ENCODE data around the gene PTPRR.

PTPRR gene

GRCh38 chr12:70754330-70754741 lies 166.2 kb downstream of the PTPRR start:
- in situ Hi-C loops (cut with MboI; ENCODE audit: low sequenced_read_pairs) = no loop called here

GRCh38 chr12:70752327-70752726 lies 168.2 kb downstream of the PTPRR start:
- in situ Hi-C loops (cut with MboI; ENCODE audit: low sequenced_read_pairs) = no loop called here

GRCh38 chr12:70749931-70750330 lies 170.6 kb downstream of the PTPRR start:
- in situ Hi-C loops (cut with MboI; ENCODE audit: low sequenced_read_pairs) = loop anchor here (25.0 kb wide), 1 partner anchor 863 kb away; no protein-coding TSS in a partner anchor

- in situ Hi-C loops (cut with MboI; ENCODE audit: low sequenced_read_pairs) = loop anchor here (25.0 kb wide), 1 partner anchor 862 kb away; no protein-coding TSS in a partner anchor
Measured at GRCh38 chr12:70748809-70749208, 171.7 kb downstream of the PTPRR start.

- in situ Hi-C loops (cut with MboI; ENCODE audit: low sequenced_read_pairs) = loop anchor here (25.0 kb wide), 1 partner anchor 860 kb away; no protein-coding TSS in a partner anchor
Measured at GRCh38 chr12:70747445-70748260, 172.9 kb downstream of the PTPRR start.

GRCh38 chr12:70745048-70745447 lies 175.5 kb downstream of the PTPRR start:
- in situ Hi-C loops (cut with MboI; ENCODE audit: low sequenced_read_pairs) = loop anchor here (25.0 kb wide), 1 partner anchor 858 kb away; no protein-coding TSS in a partner anchor

GRCh38 chr12:70744178-70744577 lies 176.4 kb downstream of the PTPRR start:
- in situ Hi-C loops (cut with MboI; ENCODE audit: low sequenced_read_pairs) = loop anchor here (25.0 kb wide), 1 partner anchor 857 kb away; no protein-coding TSS in a partner anchor

GRCh38 chr12:70741256-70741655 lies 179.3 kb downstream of the PTPRR start:
- in situ Hi-C loops (cut with MboI; ENCODE audit: low sequenced_read_pairs) = loop anchor here (25.0 kb wide), 1 partner anchor 854 kb away; no protein-coding TSS in a partner anchor

GRCh38 chr12:70739756-70740155 lies 180.8 kb downstream of the PTPRR start:
- in situ Hi-C loops (cut with MboI; ENCODE audit: low sequenced_read_pairs) = loop anchor here (25.0 kb wide), 1 partner anchor 852 kb away; no protein-coding TSS in a partner anchor

GRCh38 chr12:70736351-70737133 lies 184.0 kb downstream of the PTPRR start:
- in situ Hi-C loops (cut with MboI; ENCODE audit: low sequenced_read_pairs) = loop anchor here (25.0 kb wide), 1 partner anchor 849 kb away; no protein-coding TSS in a partner anchor

- in situ Hi-C loops (cut with MboI; ENCODE audit: low sequenced_read_pairs) = loop anchor here (25.0 kb wide), 1 partner anchor 848 kb away; no protein-coding TSS in a partner anchor
Measured at GRCh38 chr12:70735197-70735596, 185.3 kb downstream of the PTPRR start.

- in situ Hi-C loops (cut with MboI; ENCODE audit: low sequenced_read_pairs) = loop anchor here (25.0 kb wide), 1 partner anchor 846 kb away; no protein-coding TSS in a partner anchor
Measured at GRCh38 chr12:70733385-70733784, 187.2 kb downstream of the PTPRR start.

GRCh38 chr12:70732287-70732686 lies 188.3 kb downstream of the PTPRR start:
- in situ Hi-C loops (cut with MboI; ENCODE audit: low sequenced_read_pairs) = loop anchor here (25.0 kb wide), 1 partner anchor 845 kb away; no protein-coding TSS in a partner anchor

GRCh38 chr12:70730675-70731180 lies 189.8 kb downstream of the PTPRR start:
- in situ Hi-C loops (cut with MboI; ENCODE audit: low sequenced_read_pairs) = loop anchor here (25.0 kb wide), 1 partner anchor 843 kb away; no protein-coding TSS in a partner anchor

- in situ Hi-C loops (cut with MboI; ENCODE audit: low sequenced_read_pairs) = no loop called here
Measured at GRCh38 chr12:70724444-70724843, 196.1 kb downstream of the PTPRR start.

GRCh38 chr12:70722584-70723343 lies 197.8 kb downstream of the PTPRR start:
- in situ Hi-C loops (cut with MboI; ENCODE audit: low sequenced_read_pairs) = no loop called here

GRCh38 chr12:70721656-70722357 lies 198.7 kb downstream of the PTPRR start:
- in situ Hi-C loops (cut with MboI; ENCODE audit: low sequenced_read_pairs) = no loop called here

GRCh38 chr12:70721216-70721615 lies 199.3 kb downstream of the PTPRR start:
- in situ Hi-C loops (cut with MboI; ENCODE audit: low sequenced_read_pairs) = no loop called here

GRCh38 chr12:70719672-70720420 lies 200.7 kb downstream of the PTPRR start:
- in situ Hi-C loops (cut with MboI; ENCODE audit: low sequenced_read_pairs) = no loop called here
